Epithelial cell of prostate (primary cell): Measurements from ENCODE around the gene VN1R5.
"Not testable (repeated sequence)": the region's sequence is repeated elsewhere in the genome, so short reads cannot be mapped to it uniquely, and the experiment has no call there.

Experiments
- DNase-seq: peaks from one replicate; pipeline ENCODE4 v3.0.0-alpha.2; 2011; ENCODE audit warnings: low read depth, low spot score
- H3K27ac ChIP-seq: fragments of 450-650 bp; 2 replicates; pipeline ENCODE4 v1.5.1; 2017; ENCODE audit warnings: mild to moderate bottlenecking

VN1R5 gene

GRCh38 chr1:247269133-247269532 lies 13.3 kb downstream of the VN1R5 start:
- DNase-seq: no peak
- H3K27ac ChIP-seq: no peak overlapping the region

DNA sequence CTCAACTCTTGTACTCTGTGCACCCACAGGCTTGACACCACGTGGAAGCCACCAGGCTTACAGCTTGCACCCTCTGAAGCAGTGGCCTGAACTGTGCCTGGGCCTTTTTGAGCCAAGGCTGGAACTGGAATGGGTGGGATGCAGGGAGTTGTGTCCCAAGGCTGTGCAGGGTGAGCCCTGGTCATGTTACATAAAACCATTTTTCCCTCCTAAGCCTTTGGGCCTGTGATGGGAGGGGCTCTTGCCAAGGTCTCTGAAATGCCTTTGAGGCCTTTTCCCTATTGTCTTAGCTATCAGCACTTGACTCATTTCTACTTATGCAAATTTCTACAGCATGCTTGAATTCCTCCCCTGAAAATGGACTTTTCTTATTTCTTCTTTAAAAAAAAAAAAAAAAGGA lies 14.1 kb downstream of the VN1R5 start:
- no peak overlapping the region for H3K27ac ChIP-seq
- no peak for DNase-seq

- DNase-seq: no peak
- H3K27ac ChIP-seq: no peak overlapping the region
Observed at GRCh38 chr1:247273013-247273412, 17.1 kb downstream of the VN1R5 start.

DNA sequence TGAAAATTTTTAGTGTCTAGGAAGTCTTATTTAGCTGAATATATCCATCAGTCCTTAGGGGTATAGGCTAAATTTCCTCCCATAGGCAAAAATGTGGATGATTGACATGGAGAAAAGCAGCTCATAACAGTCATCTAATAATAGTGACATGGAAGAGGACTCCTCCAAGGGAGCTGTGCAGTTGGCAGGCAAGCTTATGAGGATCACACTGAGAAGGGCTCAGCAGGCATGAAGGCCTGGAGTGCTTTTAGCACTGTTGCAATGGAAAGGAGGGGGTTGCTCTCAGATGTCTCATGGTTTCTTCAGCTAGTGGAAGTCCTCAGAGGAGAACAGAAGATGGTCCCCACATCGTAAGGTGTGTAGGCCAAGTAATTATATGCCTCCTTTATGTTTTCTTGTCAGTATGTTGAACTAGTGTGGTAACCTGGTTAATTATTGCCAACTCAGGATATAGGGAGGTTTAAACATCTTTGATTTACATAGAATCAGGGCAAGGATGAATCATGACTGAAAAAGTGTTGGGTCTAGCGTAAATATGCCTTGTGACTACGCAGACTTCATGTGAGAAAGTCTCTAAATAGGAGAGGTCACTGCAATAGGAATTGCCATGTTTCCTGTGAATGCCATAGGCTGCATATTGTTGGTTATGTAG lies 18.9 kb downstream of the VN1R5 start:
- H3K27ac ChIP-seq: no peak overlapping the region
- DNase-seq: no peak

GRCh38 chr1:247277191-247277590 lies 21.3 kb downstream of the VN1R5 start:
- no peak for DNase-seq
- no peak overlapping the region for H3K27ac ChIP-seq

GRCh38 chr1:247281001-247281574 lies 25.2 kb downstream of the VN1R5 start:
- no peak for DNase-seq
- no peak overlapping the region for H3K27ac ChIP-seq

GRCh38 chr1:247286134-247286670 lies 30.3 kb downstream of the VN1R5 start:
- no peak overlapping the region for H3K27ac ChIP-seq
- no peak for DNase-seq

DNA sequence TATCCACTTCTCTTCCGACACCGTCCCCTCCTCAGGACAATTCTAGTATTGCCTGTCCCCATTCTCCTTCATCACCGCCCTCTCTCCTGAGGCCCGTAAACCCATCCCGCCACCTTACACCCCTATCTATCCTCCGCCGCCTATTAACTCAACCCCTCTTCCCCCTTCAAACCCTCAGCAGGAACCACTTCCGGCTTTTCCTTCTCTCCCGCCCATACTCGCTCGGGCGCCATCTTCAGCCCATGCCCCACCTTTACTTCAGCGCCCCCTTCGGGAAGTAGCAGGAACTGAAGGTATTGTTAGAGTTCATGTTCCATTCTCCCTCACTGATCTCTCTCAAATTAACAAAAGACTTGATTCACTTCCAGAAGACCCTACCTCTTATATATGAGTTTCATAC lies 31.6 kb downstream of the VN1R5 start:
- H3K27ac ChIP-seq: no peak overlapping the region
- no peak for DNase-seq

GRCh38 chr1:247288341-247288740 lies 32.5 kb downstream of the VN1R5 start:
- no peak for DNase-seq
- H3K27ac ChIP-seq: no peak overlapping the region

DNA sequence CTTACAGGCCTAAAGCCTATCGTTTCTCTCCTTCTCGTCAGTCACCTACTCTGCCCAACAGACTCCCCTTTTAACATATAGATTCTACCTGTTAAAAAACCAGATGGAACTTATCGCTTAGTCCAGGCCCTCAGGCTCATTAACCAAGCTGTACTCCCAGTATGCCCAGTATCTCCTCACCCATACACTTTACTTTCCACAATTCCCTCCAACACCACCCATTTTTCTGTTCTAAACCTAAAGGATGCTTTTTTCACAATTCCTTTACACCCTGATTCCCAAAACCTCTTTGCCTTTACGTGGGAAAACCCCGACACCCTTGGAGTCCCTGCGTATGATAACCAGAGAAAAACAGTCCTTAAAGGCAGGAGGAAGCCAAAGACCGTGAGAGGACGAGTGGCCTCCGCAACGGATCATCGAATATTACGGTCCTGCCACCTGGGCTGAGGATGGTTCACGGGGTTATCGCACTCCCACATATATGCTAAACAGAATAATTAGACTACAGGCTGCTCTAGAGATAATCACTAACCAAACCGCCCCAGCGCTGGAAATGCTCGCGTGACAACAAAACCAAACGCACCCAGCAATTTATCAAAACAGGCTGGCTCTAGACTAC lies 33.5 kb downstream of the VN1R5 start:
- DNase-seq, H3K27ac ChIP-seq: not testable (repeated sequence)

DNA sequence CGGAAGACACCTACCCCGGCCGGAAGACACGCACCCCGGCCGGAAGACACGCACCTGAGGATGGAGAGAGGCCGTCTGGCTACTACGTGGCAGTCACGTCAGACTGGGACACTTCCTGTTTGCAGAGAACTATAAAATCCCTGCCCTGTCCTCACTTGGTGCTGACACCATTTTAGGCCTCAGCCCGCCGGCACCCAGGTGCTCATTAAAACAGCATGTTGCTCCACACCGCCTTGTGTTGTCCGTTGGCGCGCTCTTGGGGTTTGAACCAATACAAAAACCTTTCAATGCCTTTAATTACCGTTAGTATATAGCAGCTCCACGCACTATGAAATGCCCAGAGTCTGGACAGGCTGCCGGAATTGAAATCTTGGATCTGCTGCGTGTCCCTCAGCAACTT lies 34.7 kb downstream of the VN1R5 start:
- DNase-seq: no peak
- H3K27ac ChIP-seq: no peak overlapping the region

GRCh38 chr1:247291161-247291560 lies 35.3 kb downstream of the VN1R5 start:
- no peak overlapping the region for H3K27ac ChIP-seq
- DNase-seq: no peak

- no peak for DNase-seq
- no peak overlapping the region for H3K27ac ChIP-seq
Observed at GRCh38 chr1:247291833-247292561, 36.1 kb downstream of the VN1R5 start.

DNA sequence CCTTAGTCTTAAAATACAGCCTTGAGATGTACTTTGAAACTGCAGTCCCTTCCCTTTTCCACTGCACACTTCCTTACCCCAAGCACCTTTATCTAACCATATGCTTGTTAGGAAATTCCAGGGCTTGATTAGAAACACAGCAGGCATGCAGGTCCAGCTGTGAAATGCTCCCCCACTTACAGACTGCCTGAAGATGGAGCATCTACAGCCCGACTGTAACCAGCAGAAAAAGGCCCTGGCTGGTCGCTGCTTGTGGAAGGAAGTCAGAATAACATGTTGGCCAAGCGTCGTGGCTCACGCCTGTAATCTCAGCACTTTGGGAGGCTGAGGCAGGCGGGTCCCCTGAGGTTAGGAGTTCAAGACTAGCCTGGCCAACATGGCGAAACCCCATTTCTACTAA lies 37.2 kb downstream of the VN1R5 start:
- H3K27ac ChIP-seq: no peak overlapping the region
- no peak for DNase-seq

- no peak for DNase-seq
- H3K27ac ChIP-seq: no peak overlapping the region
Observed at GRCh38 chr1:247294282-247294681, 38.4 kb downstream of the VN1R5 start.

DNA sequence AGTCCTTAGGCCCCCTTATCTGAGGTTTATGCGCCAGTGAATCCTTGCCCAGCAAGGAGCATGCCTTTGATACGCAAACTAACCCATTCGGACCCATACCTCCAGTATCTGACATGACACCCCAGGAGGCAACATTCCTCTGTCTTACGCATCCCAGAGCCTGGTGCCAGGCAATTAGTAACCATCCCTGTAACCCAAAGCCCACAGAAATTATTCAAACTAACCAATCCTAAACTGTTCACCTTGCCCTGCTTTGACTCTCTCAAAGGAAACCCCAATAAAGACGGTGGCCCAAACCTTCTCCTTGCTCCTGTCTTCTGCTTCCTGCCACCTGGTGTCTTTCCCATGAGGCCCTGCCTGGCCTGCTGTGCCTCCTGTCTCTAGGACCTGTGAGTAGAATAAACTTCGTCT lies 39.4 kb downstream of the VN1R5 start:
- DNase-seq: no peak
- H3K27ac ChIP-seq: no peak overlapping the region

DNA sequence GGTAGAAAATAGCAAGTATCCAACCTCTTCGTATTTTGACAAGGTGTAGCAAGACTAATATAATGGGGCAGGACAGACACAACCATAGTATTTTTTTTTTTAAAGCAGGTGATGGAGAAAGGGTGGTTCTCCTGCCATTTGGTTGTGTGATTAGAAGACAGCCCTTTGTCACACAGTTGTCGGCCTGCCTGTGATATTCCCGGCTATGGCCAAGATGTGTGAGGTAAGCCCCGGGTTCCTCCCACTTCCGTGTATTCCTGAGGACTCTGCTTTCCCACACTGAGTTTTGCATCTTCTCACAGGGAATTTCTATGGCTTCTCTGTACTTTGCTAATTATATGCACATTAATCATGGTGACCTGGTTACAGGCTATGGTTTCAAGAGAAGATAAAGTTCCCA lies 39.9 kb downstream of the VN1R5 start:
- DNase-seq: no peak
- H3K27ac ChIP-seq: no peak overlapping the region

- DNase-seq: no peak
- no peak overlapping the region for H3K27ac ChIP-seq
Observed at GRCh38 chr1:247296599-247297180, 40.8 kb downstream of the VN1R5 start.

GRCh38 chr1:247297263-247298123 lies 41.6 kb downstream of the VN1R5 start:
- H3K27ac ChIP-seq: no peak overlapping the region
- DNase-seq: no peak

- no peak overlapping the region for H3K27ac ChIP-seq
- no peak for DNase-seq
Observed at GRCh38 chr1:247298124-247298481, 42.2 kb downstream of the VN1R5 start.
